ENCODE data around the gene HAT1.

HAT1 gene, protein sequence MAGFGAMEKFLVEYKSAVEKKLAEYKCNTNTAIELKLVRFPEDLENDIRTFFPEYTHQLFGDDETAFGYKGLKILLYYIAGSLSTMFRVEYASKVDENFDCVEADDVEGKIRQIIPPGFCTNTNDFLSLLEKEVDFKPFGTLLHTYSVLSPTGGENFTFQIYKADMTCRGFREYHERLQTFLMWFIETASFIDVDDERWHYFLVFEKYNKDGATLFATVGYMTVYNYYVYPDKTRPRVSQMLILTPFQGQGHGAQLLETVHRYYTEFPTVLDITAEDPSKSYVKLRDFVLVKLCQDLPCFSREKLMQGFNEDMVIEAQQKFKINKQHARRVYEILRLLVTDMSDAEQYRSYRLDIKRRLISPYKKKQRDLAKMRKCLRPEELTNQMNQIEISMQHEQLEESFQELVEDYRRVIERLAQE

DNA sequence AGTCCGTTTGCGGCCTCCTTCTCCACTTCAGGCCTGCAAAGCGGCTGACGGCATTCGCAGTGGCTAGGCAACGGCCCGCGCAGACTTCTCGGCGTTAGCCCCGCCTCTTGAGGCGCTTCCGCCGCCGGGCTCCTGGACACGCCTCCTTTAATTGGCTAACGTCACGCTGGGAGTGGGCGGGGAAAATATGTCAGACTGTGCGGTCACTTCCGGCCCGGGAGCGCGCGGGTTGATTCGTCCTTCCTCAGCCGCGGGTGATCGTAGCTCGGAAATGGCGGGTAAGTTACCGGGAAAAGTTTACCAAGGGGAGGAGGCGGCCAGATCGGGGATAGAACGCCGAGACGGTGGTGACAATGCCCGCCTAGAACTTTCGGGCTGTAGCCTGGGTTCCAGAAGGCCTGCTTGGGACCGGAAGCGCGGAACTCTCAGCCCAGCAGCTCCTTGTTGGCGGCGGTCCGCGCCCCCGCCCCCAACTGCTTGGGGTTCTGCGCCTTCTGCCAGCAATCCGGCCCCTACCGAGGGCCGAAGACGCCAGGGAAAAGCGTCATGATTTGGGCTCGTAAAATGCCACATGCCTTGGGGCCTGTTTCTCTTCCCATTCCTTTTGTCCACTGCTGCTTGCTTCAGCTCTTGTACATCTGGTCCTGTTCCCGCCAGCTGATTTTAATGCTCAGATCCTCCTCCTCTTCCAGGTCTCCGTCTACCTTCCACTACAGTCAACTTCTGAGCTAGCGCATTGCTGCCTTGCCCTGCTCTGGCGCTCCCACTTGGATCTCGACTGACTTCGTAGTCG, at the start of gene HAT1:
TSS of gene HAT1 (plus strand) at position 232 of the 793 bp plus-strand sequence. CDS start at position 272, 40 bp downstream.
- TF ChIP-seq, protein P1, sequence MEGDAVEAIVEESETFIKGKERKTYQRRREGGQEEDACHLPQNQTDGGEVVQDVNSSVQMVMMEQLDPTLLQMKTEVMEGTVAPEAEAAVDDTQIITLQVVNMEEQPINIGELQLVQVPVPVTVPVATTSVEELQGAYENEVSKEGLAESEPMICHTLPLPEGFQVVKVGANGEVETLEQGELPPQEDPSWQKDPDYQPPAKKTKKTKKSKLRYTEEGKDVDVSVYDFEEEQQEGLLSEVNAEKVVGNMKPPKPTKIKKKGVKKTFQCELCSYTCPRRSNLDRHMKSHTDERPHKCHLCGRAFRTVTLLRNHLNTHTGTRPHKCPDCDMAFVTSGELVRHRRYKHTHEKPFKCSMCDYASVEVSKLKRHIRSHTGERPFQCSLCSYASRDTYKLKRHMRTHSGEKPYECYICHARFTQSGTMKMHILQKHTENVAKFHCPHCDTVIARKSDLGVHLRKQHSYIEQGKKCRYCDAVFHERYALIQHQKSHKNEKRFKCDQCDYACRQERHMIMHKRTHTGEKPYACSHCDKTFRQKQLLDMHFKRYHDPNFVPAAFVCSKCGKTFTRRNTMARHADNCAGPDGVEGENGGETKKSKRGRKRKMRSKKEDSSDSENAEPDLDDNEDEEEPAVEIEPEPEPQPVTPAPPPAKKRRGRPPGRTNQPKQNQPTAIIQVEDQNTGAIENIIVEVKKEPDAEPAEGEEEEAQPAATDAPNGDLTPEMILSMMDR (IDR thresholded peaks at IDR 0.05; ENCODE audit: control insufficient read depth, insufficient read depth, low read depth, low read length, missing control alignments): no peak
- DNase-seq (ENCODE audit: low read depth): peak; percentile 89
- H3K4me3 ChIP-seq (ENCODE audit: control insufficient read depth, low read depth, low read length): peak within 1 kb of the TSS; percentile 87

DNA sequence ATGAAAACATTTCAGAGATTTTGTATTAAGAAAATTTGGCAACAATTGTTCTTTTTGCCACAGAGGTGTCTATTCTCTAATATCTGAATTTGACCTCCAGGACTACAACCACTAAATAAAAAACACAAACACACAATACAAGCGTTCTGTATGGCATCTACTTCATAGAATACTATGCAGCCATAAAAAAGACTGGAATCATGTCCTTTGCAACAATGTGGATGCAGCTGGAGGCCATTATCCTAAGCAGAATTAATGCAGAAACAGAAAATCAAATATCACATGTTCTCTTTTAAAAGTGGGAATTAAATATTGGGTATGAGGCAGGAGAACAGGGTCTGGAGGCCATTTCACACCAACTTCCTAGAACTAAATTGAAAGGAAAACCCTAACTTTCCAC, 47.7 kb upstream of the HAT1 start:
- DNase-seq (ENCODE audit: low read depth): no peak
- TF ChIP-seq, protein P1 (IDR thresholded peaks at IDR 0.05; ENCODE audit: control insufficient read depth, insufficient read depth, low read depth, low read length, missing control alignments): no peak

DNA sequence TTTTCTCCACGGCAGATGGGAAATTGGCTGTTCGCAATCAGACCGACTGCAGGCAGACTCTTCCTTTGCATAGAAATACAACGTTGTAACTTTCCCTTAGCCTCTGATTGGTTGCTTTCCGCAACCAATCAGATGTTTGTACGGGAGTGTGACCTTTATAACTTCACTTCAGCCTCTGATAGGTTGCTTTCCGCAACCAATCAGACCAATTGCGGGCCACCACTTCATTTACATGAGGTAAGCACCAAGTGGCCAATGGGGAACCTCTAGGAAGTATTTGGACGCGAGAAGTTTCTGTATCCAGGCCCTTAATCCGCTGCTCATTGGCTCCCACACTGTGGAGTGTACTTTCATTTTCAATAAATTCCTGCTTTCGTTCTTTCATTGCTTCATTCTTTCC, 47.3 kb upstream of the HAT1 start:
- H3K4me3 ChIP-seq (ENCODE audit: control insufficient read depth, low read depth, low read length): no peak overlapping the region
- TF ChIP-seq, protein P1 (IDR thresholded peaks at IDR 0.05; ENCODE audit: control insufficient read depth, insufficient read depth, low read depth, low read length, missing control alignments): no peak
- DNase-seq (ENCODE audit: low read depth): no peak

More for the DNA sequence above, 47.7 kb upstream of the HAT1 start:
- H3K4me3 ChIP-seq (ENCODE audit: control insufficient read depth, low read depth, low read length): no peak overlapping the region

DNA sequence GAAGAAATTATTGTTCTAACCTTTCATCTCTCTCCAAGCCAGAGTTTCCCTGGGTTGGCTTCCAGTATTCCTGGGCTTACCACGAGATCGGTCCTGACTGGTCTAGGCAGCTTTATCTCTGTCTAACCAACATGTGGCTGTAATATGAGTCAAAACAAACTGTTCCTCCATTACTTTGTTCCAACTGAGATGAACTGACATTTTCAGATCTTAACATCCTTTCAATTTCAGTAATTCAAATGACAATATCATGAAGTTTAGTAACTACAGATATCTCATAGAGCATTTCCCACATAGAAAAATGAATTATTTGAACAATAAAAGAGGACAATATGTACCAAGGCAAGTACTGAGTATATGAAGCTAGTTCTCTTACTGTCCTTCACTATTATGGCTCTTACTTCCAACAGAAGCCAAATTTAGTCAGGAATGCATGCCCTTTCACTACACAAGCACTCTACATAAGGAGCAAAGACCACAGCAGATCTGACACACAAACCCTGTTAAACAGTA, 43.7 kb upstream of the HAT1 start:
- TF ChIP-seq, protein P1 (IDR thresholded peaks at IDR 0.05; ENCODE audit: control insufficient read depth, insufficient read depth, low read depth, low read length, missing control alignments): no peak
- no peak overlapping the region for H3K4me3 ChIP-seq (ENCODE audit: control insufficient read depth, low read depth, low read length)
- peak; percentile 39 for DNase-seq (ENCODE audit: low read depth)

DNA sequence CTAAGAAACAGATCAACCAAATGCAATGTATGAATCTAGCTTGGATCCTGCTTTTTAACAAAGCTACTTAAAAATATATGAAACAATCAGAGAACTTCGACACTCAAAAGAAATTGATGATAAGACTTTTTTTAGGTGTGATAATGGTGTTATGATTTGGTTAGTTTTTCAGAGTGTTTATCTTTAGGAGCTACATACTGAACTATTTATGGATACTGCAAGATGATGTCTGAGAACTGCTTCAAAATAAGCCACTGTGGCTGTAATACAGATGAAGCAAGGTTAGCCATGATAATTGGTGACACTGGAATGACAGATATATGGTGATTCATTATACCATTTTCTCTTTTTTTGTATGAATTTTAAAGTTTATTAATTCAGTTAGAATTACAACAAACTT, 42.4 kb upstream of the HAT1 start:
- H3K4me3 ChIP-seq (ENCODE audit: control insufficient read depth, low read depth, low read length): no peak overlapping the region
- no peak for DNase-seq (ENCODE audit: low read depth)
- TF ChIP-seq, protein P1 (IDR thresholded peaks at IDR 0.05; ENCODE audit: control insufficient read depth, insufficient read depth, low read depth, low read length, missing control alignments): no peak

DNA sequence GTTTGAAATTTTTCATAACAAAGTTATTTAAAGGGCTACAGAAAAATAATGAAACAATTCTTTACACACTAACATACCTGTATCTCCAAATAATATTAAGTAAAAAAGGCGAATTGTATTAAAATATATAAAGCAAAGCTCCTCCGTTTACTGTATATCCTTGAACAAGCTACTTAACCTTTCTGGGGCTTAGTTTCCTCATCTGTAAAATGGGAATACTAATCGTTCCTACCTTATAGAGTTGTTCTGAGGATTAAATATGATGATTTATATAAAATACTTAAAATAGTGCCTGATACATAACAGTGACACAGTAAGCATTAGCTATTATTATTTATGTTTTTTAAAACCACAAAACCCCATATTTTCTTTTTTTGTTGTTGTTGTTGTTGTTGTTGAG, 41.5 kb upstream of the HAT1 start:
- TF ChIP-seq, protein P1 (IDR thresholded peaks at IDR 0.05; ENCODE audit: control insufficient read depth, insufficient read depth, low read depth, low read length, missing control alignments): no peak
- no peak for DNase-seq (ENCODE audit: low read depth)
- H3K4me3 ChIP-seq (ENCODE audit: control insufficient read depth, low read depth, low read length): no peak overlapping the region
